Epithelial cell of esophagus (primary cell): ENCODE results near the gene SPOCK1.

Source experiments
- DNase-seq: peaks from one replicate; pipeline ENCODE4 v3.0.0; 2010; ENCODE audit warnings: low read depth
- H3K4me3 ChIP-seq: 2 replicates; pipeline ENCODE4 v1.5.1; 2011; ENCODE audit warnings: mild to moderate bottlenecking, low read length, control low read depth
- CTCF ChIP-seq: IDR thresholded peaks from 2 replicates; pipeline ENCODE4 v1.5.1; 2011; ENCODE audit warnings: low read depth, mild to moderate bottlenecking, low read length, control low read depth, inconsistent platforms; ENCODE audit not compliant: insufficient read depth; ENCODE audit errors: missing control alignments

Gene SPOCK1

GRCh38 chr5:137462816-137463520 lies 36.2 kb downstream of the SPOCK1 start:
- no peak for DNase-seq
- no peak for TF ChIP-seq CTCF
- no peak overlapping the region for H3K4me3 ChIP-seq

GRCh38 chr5:137462265-137462590 lies 36.9 kb downstream of the SPOCK1 start:
- no peak overlapping the region for H3K4me3 ChIP-seq
- DNase-seq: no peak
- TF ChIP-seq CTCF: no peak

GRCh38 chr5:137461391-137462264 lies 37.5 kb downstream of the SPOCK1 start:
- TF ChIP-seq CTCF: no peak
- DNase-seq: no peak
- H3K4me3 ChIP-seq: no peak overlapping the region

GRCh38 chr5:137454671-137455070 lies 44.5 kb downstream of the SPOCK1 start:
- H3K4me3 ChIP-seq: no peak overlapping the region
- no peak for DNase-seq
- TF ChIP-seq CTCF: no peak

- TF ChIP-seq CTCF: no peak
- peak; percentile 85 for DNase-seq
Measured at GRCh38 chr5:137453483-137454080, 45.5 kb downstream of the SPOCK1 start.

GRCh38 chr5:137450759-137451158 lies 48.4 kb downstream of the SPOCK1 start:
- TF ChIP-seq CTCF: no peak
- H3K4me3 ChIP-seq: no peak overlapping the region
- no peak for DNase-seq

More at GRCh38 chr5:137453483-137454080, 45.5 kb downstream of the SPOCK1 start:
- H3K4me3 ChIP-seq: no peak overlapping the region

GRCh38 chr5:137448868-137449267 lies 50.3 kb downstream of the SPOCK1 start:
- no peak for TF ChIP-seq CTCF
- no peak for DNase-seq
- no peak overlapping the region for H3K4me3 ChIP-seq
